H1 (cell line): Measurements from ENCODE around the gene APOBEC3H. TPM values are rescaled to one million over a fixed set of nuclear protein-coding genes. Genes with fewer than 3 reads are reported as not detected.

Experiments used
- CTCF ChIA-PET: fragments of 300-600 bp; sonication (Branson Sonifier 250); formaldehyde crosslinking; loops from one replicate; lab custom pipeline; 2021; ENCODE audit not compliant: partially characterized antibody; lab: Charles Lee
- POLR2A ChIA-PET: fragments of 300-600 bp; sonication (Branson Sonifier 250); formaldehyde crosslinking; loops from one replicate; lab custom pipeline; 2021; ENCODE audit warnings: inconsistent platforms; ENCODE audit not compliant: partially characterized antibody; lab: Charles Lee
- DNase-seq, 2 experiments: peaks; one replicate each; pipeline versions ENCODE4 v3.0.0 to v3.0.0-alpha.2; 2010 to 2022; ENCODE audit warnings: low spot score in 2 of 2, low read depth in 1 of 2, mixed read lengths in 1 of 2
- FAIRE-seq: peaks from 2 replicates; lab custom pipeline; 2011; peaks lifted over from hg19 to GRCh38; lab: Jason Lieb, UNC
- H2AFZ ChIP-seq: 2 replicates; pipeline ENCODE4 v1.8.1; 2012; ENCODE audit warnings: low read length, inconsistent platforms
- H2AK5ac ChIP-seq: 2 replicates; pipeline ENCODE4 v1.6.1; 2013; ENCODE audit warnings: low read depth, low read length
- H2BK120ac ChIP-seq: replicated peaks from 2 replicates; pipeline ENCODE3; 2013; ENCODE audit warnings: low read depth, low read length, inconsistent platforms
- H2BK12ac ChIP-seq: 2 replicates; pipeline ENCODE4 v1.6.1; 2013; ENCODE audit warnings: low read depth, low read length
- H2BK15ac ChIP-seq: 2 replicates; pipeline ENCODE4 v1.6.1; 2013; ENCODE audit warnings: low read length
- H2BK20ac ChIP-seq: 2 replicates; pipeline ENCODE4 v1.6.1; 2013; ENCODE audit warnings: low read length
- H2BK5ac ChIP-seq: 2 replicates; pipeline ENCODE4 v1.6.1; 2013; ENCODE audit warnings: low read depth, low read length
- H3K14ac ChIP-seq: 2 replicates; pipeline ENCODE4 v1.6.1; 2013; ENCODE audit warnings: inconsistent platforms; ENCODE audit not compliant: insufficient read length
- H3K18ac ChIP-seq: 2 replicates; pipeline ENCODE4 v1.6.1; 2013; ENCODE audit warnings: low read length; ENCODE audit errors: extremely low read depth
- H3K23ac ChIP-seq: 2 replicates; pipeline ENCODE4 v1.6.1; 2013; ENCODE audit warnings: inconsistent platforms; ENCODE audit not compliant: insufficient read length
- H3K23me2 ChIP-seq: 2 replicates; pipeline ENCODE4 v1.6.1; 2013; ENCODE audit warnings: low read depth, low read length
- H3K27ac ChIP-seq: 2 replicates; pipeline ENCODE4 v1.6.1; 2011; ENCODE audit warnings: low read depth, low read length, inconsistent platforms
- H3K27me3 ChIP-seq, 4 experiments: replicated peaks in 1 of 4; 1 replicate in 1 of 4; 2 replicates in 3 of 4; pipeline versions ENCODE4 v1.6.1 to v1.8.1; 2011 to 2013; ENCODE audit warnings: low read length in 3 of 4, mild to moderate bottlenecking in 3 of 4, inconsistent platforms in 2 of 4, mixed read lengths in 2 of 4, moderate library complexity in 1 of 4; ENCODE audit not compliant: control insufficient read depth in 3 of 4, insufficient read depth in 3 of 4; ENCODE audit errors: extremely low read depth in 1 of 4
- H3K36me3 ChIP-seq, 4 experiments: 2 replicates each; pipeline versions ENCODE4 v1.6.1 to v1.8.1; 2011 to 2013; ENCODE audit warnings: mild to moderate bottlenecking in 4 of 4, low read length in 3 of 4, moderate library complexity in 2 of 4, control low read depth in 1 of 4, inconsistent platforms in 1 of 4; ENCODE audit not compliant: insufficient read depth in 4 of 4, control insufficient read depth in 2 of 4
- H3K4ac ChIP-seq: replicated peaks from 2 replicates; pipeline ENCODE3; 2013; ENCODE audit warnings: low read length, low read depth, mixed read lengths, inconsistent platforms; ENCODE audit not compliant: insufficient read length
- H3K4me1 ChIP-seq, 4 experiments: replicated peaks in 1 of 4; 1 replicate in 1 of 4; 2 replicates in 3 of 4; pipeline versions ENCODE4 v1.6.1 to v1.8.1; 2011 to 2013; ENCODE audit warnings: low read length in 3 of 4, inconsistent platforms in 2 of 4, mixed read lengths in 1 of 4; ENCODE audit not compliant: insufficient read depth in 4 of 4, control insufficient read depth in 3 of 4
- H3K4me2 ChIP-seq, 2 experiments: 2 replicates each; pipeline versions ENCODE4 v1.6.1 to v1.8.1; 2011 to 2013; ENCODE audit warnings: low read depth in 2 of 2, low read length in 2 of 2, control low read depth in 1 of 2, inconsistent platforms in 1 of 2, mild to moderate bottlenecking in 1 of 2; ENCODE audit not compliant: insufficient read depth in 1 of 2
- H3K4me3 ChIP-seq, 4 experiments: fragments of 200-600, 300-600 bp in 1 of 4; sonication (generic), shearing (Covaris generic), sonication (Bioruptor Twin) in 1 of 4; 2 replicates each; pipeline versions ENCODE4 v1.5.1 to v1.8.1; 2011 to 2016; ENCODE audit warnings: low read length in 4 of 4, low read depth in 3 of 4, control low read depth in 2 of 4, inconsistent platforms in 2 of 4, mild to moderate bottlenecking in 2 of 4, mixed read lengths in 1 of 4, moderate library complexity in 1 of 4; ENCODE audit not compliant: insufficient read depth in 2 of 4; ENCODE audit errors: extremely low read depth in 1 of 4
- H3K56ac ChIP-seq: replicated peaks from 2 replicates; pipeline ENCODE3; 2013; ENCODE audit warnings: low read depth, mild to moderate bottlenecking, mixed read lengths, low read length, inconsistent platforms; ENCODE audit not compliant: insufficient read length
- H3K79me1 ChIP-seq: 2 replicates; pipeline ENCODE4 v1.6.1; 2013; ENCODE audit warnings: low read depth, low read length, control low read depth
- H3K79me2 ChIP-seq, 2 experiments: 2 replicates each; pipeline versions ENCODE4 v1.6.1 to v1.8.1; 2012 to 2013; ENCODE audit warnings: low read length in 2 of 2, mild to moderate bottlenecking in 2 of 2, inconsistent platforms in 1 of 2; ENCODE audit not compliant: insufficient read depth in 2 of 2, control insufficient read depth in 1 of 2
- H3K9ac ChIP-seq, 4 experiments: replicated peaks in 1 of 4; 1 replicate in 1 of 4; 2 replicates in 3 of 4; pipeline versions ENCODE4 v1.6.1 to v1.8.1; 2011 to 2013; ENCODE audit warnings: low read depth in 3 of 4, low read length in 3 of 4, control low read depth in 2 of 4, mild to moderate bottlenecking in 2 of 4, moderate library complexity in 2 of 4, inconsistent platforms in 1 of 4; ENCODE audit errors: extremely low read depth in 1 of 4
- H3K9me3 ChIP-seq, 2 experiments: 2 replicates each; pipeline versions ENCODE4 v1.6.1 to v1.8.1; 2012 to 2013; ENCODE audit warnings: mild to moderate bottlenecking in 2 of 2, moderate library complexity in 2 of 2, control low read depth in 1 of 2, inconsistent platforms in 1 of 2, low read depth in 1 of 2, low read length in 1 of 2, mixed read lengths in 1 of 2; ENCODE audit not compliant: insufficient read depth in 2 of 2
- H4K20me1 ChIP-seq, 2 experiments: replicated peaks in 1 of 2; 2 replicates each; pipeline versions ENCODE3 to v1.8.1; 2011 to 2013; ENCODE audit warnings: inconsistent platforms in 2 of 2, low read length in 2 of 2, mild to moderate bottlenecking in 1 of 2; ENCODE audit not compliant: insufficient read depth in 2 of 2, control insufficient read depth in 1 of 2
- H4K5ac ChIP-seq: 2 replicates; pipeline ENCODE4 v1.6.1; 2013; ENCODE audit warnings: low read length, low read depth, mixed read lengths, inconsistent platforms; ENCODE audit not compliant: insufficient read length
- H4K8ac ChIP-seq: 2 replicates; pipeline ENCODE4 v1.8.0; 2013; ENCODE audit warnings: mild to moderate bottlenecking, moderate library complexity, low read length, inconsistent platforms; ENCODE audit not compliant: insufficient read depth; ENCODE audit errors: extremely low read depth
- H4K91ac ChIP-seq: replicated peaks from 2 replicates; pipeline ENCODE3; 2013; ENCODE audit warnings: low read length, mixed read lengths, inconsistent platforms; ENCODE audit not compliant: insufficient read length
- E2F6 ChIP-seq: IDR thresholded peaks from 2 replicates; pipeline ENCODE4 v1.6.1; 2012; ENCODE audit warnings: inconsistent platforms
- GABPA ChIP-seq: IDR thresholded peaks from 2 replicates; pipeline ENCODE4 v1.6.1; 2011; ENCODE audit warnings: mild to moderate bottlenecking, low read length, moderate library complexity, borderline replicate concordance; ENCODE audit not compliant: insufficient read depth
- KDM1A ChIP-seq: fragments of 200-600, 300-600 bp; sonication (generic); IDR thresholded peaks from 2 replicates; pipeline ENCODE4 v1.7.1; 2016; ENCODE audit warnings: mild to moderate bottlenecking, low read length, borderline replicate concordance
- POLR2A ChIP-seq, 2 experiments: IDR thresholded peaks; 1 replicate in 1 of 2; 2 replicates in 1 of 2; pipeline ENCODE4 v1.6.1; 2011; ENCODE audit warnings: low read depth in 2 of 2, low read length in 2 of 2, mild to moderate bottlenecking in 2 of 2; ENCODE audit errors: control extremely low read depth in 1 of 2
- SIN3A ChIP-seq, 2 experiments: IDR thresholded peaks in 1 of 2; conservative IDR thresholded peaks in 1 of 2; 2 replicates each; pipeline ENCODE4 v1.6.1; 2011 to 2012; ENCODE audit warnings: low read length in 2 of 2, improper control_type of control experiment in 1 of 2, low read depth in 1 of 2, mild to moderate bottlenecking in 1 of 2
- WGBS, 2 experiments: shearing (Covaris generic) in 1 of 2; methylation state at CpG; one replicate each; pipeline versions ENCODE4 v1.1.6 to v1.1.7; 2013 to 2015; ENCODE audit warnings: low lambda C conversion rate in 2 of 2, mixed read lengths in 2 of 2, inconsistent platforms in 1 of 2, low coverage in 1 of 2, missing lambda C conversion rate in 1 of 2; ENCODE audit not compliant: insufficient replicate concordance in 2 of 2, insufficient coverage in 1 of 2, insufficient read length in 1 of 2; ENCODE audit errors: extremely low coverage in 1 of 2, missing lambda C conversion rate in 1 of 2; 5-methylcytosine and 5-hydroxymethylcytosine counted together
- polyA plus RNA-seq, 7 experiments: library from polyadenylated mRNA; depleted of rRNA in 3 of 7; stranded (reverse) in 5 of 7; unstranded in 2 of 7; fragments of >200 nt in 5 of 7; fragments of 200-250 nt in 2 of 7; gene quantifications; 1 replicate in 5 of 7; 2 replicates in 1 of 7; 4 replicates in 1 of 7; pipeline versions ENCODE4 v1.2.1 to v1.2.3, GENCODE V29; 2011 to 2013; ENCODE audit warnings: missing spikeins in 2 of 7, mixed read lengths in 2 of 7
- total RNA-seq: library from RNA; stranded (reverse); fragmentation: NEBNext Ultra II Directional; extraction: Animal tissue kit (Norgen Biotek cat#: 25700); gene quantifications from 2 replicates; pipeline ENCODE4 v1.2.1, GENCODE V29; 2021

The APOBEC3H gene
- total and polyA plus RNA-seq, 2 of the 8 experiments (the other 6 are each of a cell fraction or from before 2014, with no cell fraction given): 0.47 to 0.56 TPM

- peaks cover 0 to 2% (median 2%) of the 10 kb centered on the region in 4 experiments; a peak in 4 of 7 replicates for H3K4me1 ChIP-seq
- peak overlapping the region; percentile 15 for H4K91ac ChIP-seq
- CTCF ChIA-PET: interaction anchor here (0.7 to 6.5 kb wide), 14 partner anchors 8 to 374 kb away, joined by 3 to 47 read pairs (median 4); partner anchors contain the start of gene APOBEC3D
- H3K27me3 ChIP-seq: no peaks in the 10 kb centered on the region; a peak in 1 of 7 replicates
- H2BK120ac ChIP-seq: no peak overlapping the region
- H3K9ac ChIP-seq: no peak overlapping the region
- no peak overlapping the region for H4K5ac ChIP-seq
- no peak overlapping the region for H3K14ac ChIP-seq
- H3K4me2 ChIP-seq: no peak overlapping the region
- no peaks in the 10 kb centered on the region for H3K9me3 ChIP-seq
- peak overlapping the region; percentile 7; the same call in 1 of the 2 replicates for H2BK5ac ChIP-seq
- no peak overlapping the region for H3K4me3 ChIP-seq
- no peaks in the 10 kb centered on the region for H3K23me2 ChIP-seq
- POLR2A ChIA-PET: interaction anchor here (1.4 to 1.6 kb wide), 3 partner anchors 10 to 196 kb away, joined by 4 read pairs; partner anchors contain the start of gene RPL3
- no peak for FAIRE-seq
- no peaks in the 10 kb centered on the region for H4K20me1 ChIP-seq
- H2BK15ac ChIP-seq: 0 out of 2 replicates have a peak overlapping the region, but pooled peaks have one; percentile 20
- H2AK5ac ChIP-seq: 0 out of 2 replicates have a peak overlapping the region, but pooled peaks have one; percentile 61
- H2BK12ac ChIP-seq: peak overlapping the region; percentile 72; the same call in 1 of the 2 replicates
- no peaks in the 10 kb centered on the region for H3K79me2 ChIP-seq
- H3K18ac ChIP-seq: no peak overlapping the region
- H3K79me1 ChIP-seq: no peaks in the 10 kb centered on the region
- WGBS, 2 experiments: 89% methylated on average over 14 of the region's 17 CpGs; no CpG with 5 or more reads in 1 of the 2 experiments
- H3K23ac ChIP-seq: no peak overlapping the region
- no peak overlapping the region for H3K27ac ChIP-seq
- H3K36me3 ChIP-seq: no peaks in the 10 kb centered on the region
- DNase-seq: no peak
- no peak overlapping the region; the same call in 1 of the 2 replicates for H4K8ac ChIP-seq
- H3K56ac ChIP-seq: no peak overlapping the region
- H2BK20ac ChIP-seq: no peak overlapping the region
- H2AFZ ChIP-seq: no peak overlapping the region
- no peak overlapping the region for H3K4ac ChIP-seq
- TF ChIP-seq GABPA (no peak), SIN3A (conservative IDR thresholded peaks at IDR 0.05 in 1 of 2, IDR thresholded peaks at IDR 0.05 in 1 of 2; ENCODE audit: low read depth in 1 of 2, low read length in 2 of 2) (no peak), POLR2A (IDR thresholded peaks at IDR 0.05; ENCODE audit: control extremely low read depth in 1 of 2, low read depth in 2 of 2, low read length in 2 of 2) (no peak), E2F6 (no peak), KDM1A (no peak)
These were observed 25.9 kb downstream of the APOBEC3H start for GRCh38 chr22:39122772-39123470.
